Esophagus muscularis mucosa (tissue), 4 donors: ENCODE measurements around the gene SPATA18. TPM values are rescaled to one million over a fixed set of nuclear protein-coding genes. Genes with fewer than 3 reads are reported as not detected.

Experiments used
- DNase-seq: peaks from one replicate; pipeline ENCODE4 v3.0.0-alpha.2; 2017; ENCODE audit errors: extremely low spot score
- H3K27ac ChIP-seq, 4 donors: fragments of 200-600 bp; sonication (generic); replicated peaks in 1 of 4; 1 replicate in 3 of 4; 2 replicates in 1 of 4; pipeline ENCODE4 v1.5.1; 2016 to 2019; ENCODE audit warnings: mild to moderate bottlenecking in 1 of 4
- H3K27me3 ChIP-seq, 4 donors: fragments of 200-600 bp; sonication (generic); one replicate each; pipeline versions ENCODE4 v1.5.1 to v1.6.0; 2016 to 2019
- H3K36me3 ChIP-seq, 4 donors: fragments of 200-600 bp; sonication (generic); one replicate each; pipeline ENCODE4 v1.5.1; 2016 to 2019
- H3K4me1 ChIP-seq, 4 donors: fragments of 200-600 bp; sonication (generic); one replicate each; pipeline ENCODE4 v1.5.1; 2016 to 2019
- H3K4me3 ChIP-seq, 4 donors: fragments of 200-600 bp; sonication (generic); 1 replicate in 2 of 4; 2 replicates in 2 of 4; pipeline ENCODE4 v1.5.1; 2016 to 2019; ENCODE audit warnings: mild to moderate bottlenecking in 4 of 4, moderate library complexity in 1 of 4
- H3K9me3 ChIP-seq, 4 donors: fragments of 200-600 bp; sonication (generic); 1 replicate in 3 of 4; 2 replicates in 1 of 4; pipeline ENCODE4 v1.5.1; 2016 to 2019
- EP300 ChIP-seq: sonication (generic); formaldehyde crosslinking; IDR thresholded peaks from one replicate; pipeline ENCODE4 v1.6.1; 2017; ENCODE audit warnings: antibody characterized with exemption
- POLR2A ChIP-seq: fragments of 450-650 bp; IDR thresholded peaks from one replicate; pipeline ENCODE4 v1.6.1; 2017; ENCODE audit warnings: antibody characterized with exemption, moderate library complexity, mild to moderate bottlenecking, low read depth
- POLR2AphosphoS5 ChIP-seq, 2 donors: sonication (generic); formaldehyde crosslinking; IDR thresholded peaks; one replicate each; pipeline ENCODE4 v1.6.1; 2017; ENCODE audit warnings: antibody characterized with exemption in 2 of 2
- WGBS: methylation state at CpG from one replicate; pipeline ENCODE4 v1.1.5; 2018; 5-methylcytosine and 5-hydroxymethylcytosine counted together
- intact Hi-C: fragments of 100-400 bp; cut with DNase I; formaldehyde crosslinking; loops from one replicate; pipeline ENCODE4 v1.15.1; 2023
- total RNA-seq, 4 donors: library from RNA; depleted of rRNA; stranded (reverse); fragments of >200 nt; gene quantifications; one replicate each; pipeline versions ENCODE4 v1.1.0 to v1.2.1, GENCODE V29; 2016
- TF ChIP-seq, protein P1 (sequence below), 3 experiments: fragments of 200-600 bp in 2 of 3; fragments of 450-650 bp in 1 of 3; sonication (generic) in 2 of 3; IDR thresholded peaks; one replicate each; pipeline ENCODE4 v1.5.1; 2017 to 2019; ENCODE audit warnings: antibody characterized with exemption in 3 of 3, mild to moderate bottlenecking in 2 of 3, moderate library complexity in 1 of 3

The SPATA18 gene
- total RNA-seq, 4 donors from 2014 or later: 3.2 to 7.5 (median 5.4) TPM

DNA sequence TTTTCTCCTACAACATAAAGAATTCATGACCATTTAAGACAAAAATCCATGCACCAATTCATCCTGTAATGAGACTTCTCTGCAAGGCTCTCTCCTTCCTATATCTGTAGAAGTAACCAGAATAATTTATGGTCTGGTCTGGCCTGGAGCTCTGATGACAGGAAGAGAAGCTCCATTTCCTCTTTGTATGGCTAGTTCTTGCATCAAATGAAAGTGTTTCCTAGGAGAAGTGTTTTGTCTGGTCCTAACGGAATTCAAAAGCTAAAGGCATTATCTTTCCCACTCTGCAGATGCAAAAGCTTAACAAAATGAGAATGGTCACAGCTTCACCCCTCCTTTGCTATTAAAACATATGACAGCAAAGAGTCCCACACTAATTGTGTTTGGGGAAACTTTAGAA, 55.1 kb downstream of the SPATA18 start:
- no peak for DNase-seq
- H3K4me1 ChIP-seq: no peaks in the 10 kb centered on the region
- 56% methylated on average over 1 of the region's 1 CpG for WGBS
- intact Hi-C loops: loop anchor here (10.0 kb wide), 1 partner anchor 879 kb away; no protein-coding TSS in a partner anchor
- no peak overlapping the region for H3K27ac ChIP-seq
- no peaks in the 10 kb centered on the region for H3K36me3 ChIP-seq
- H3K27me3 ChIP-seq: no peaks in the 10 kb centered on the region
- H3K4me3 ChIP-seq: no peak overlapping the region
- TF ChIP-seq EP300: no peak
- no peak for TF ChIP-seq POLR2A
- TF ChIP-seq, protein P1, sequence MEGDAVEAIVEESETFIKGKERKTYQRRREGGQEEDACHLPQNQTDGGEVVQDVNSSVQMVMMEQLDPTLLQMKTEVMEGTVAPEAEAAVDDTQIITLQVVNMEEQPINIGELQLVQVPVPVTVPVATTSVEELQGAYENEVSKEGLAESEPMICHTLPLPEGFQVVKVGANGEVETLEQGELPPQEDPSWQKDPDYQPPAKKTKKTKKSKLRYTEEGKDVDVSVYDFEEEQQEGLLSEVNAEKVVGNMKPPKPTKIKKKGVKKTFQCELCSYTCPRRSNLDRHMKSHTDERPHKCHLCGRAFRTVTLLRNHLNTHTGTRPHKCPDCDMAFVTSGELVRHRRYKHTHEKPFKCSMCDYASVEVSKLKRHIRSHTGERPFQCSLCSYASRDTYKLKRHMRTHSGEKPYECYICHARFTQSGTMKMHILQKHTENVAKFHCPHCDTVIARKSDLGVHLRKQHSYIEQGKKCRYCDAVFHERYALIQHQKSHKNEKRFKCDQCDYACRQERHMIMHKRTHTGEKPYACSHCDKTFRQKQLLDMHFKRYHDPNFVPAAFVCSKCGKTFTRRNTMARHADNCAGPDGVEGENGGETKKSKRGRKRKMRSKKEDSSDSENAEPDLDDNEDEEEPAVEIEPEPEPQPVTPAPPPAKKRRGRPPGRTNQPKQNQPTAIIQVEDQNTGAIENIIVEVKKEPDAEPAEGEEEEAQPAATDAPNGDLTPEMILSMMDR (IDR thresholded peaks at IDR 0.05): no peak
- TF ChIP-seq POLR2AphosphoS5 (IDR thresholded peaks at IDR 0.05): no peak
- no peaks in the 10 kb centered on the region for H3K9me3 ChIP-seq

DNA sequence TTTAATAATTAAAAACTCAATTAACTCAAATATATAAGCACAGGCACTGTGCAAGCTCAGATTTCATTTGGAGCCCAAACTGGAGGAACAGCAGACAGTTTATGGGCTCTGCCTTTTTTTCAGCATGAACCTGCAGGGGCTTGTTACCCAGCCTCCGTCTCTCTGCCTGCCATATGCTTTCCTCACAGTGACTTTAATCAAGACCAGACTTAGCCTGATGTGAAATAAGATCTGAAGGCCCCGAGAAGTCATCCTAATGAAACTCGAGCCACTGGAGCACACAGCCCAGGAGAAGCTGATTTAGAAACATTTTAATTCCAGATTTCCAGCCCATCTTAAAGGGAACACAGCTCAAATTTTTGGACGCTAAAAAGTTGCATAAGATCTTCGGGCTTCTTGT, 55.6 kb downstream of the SPATA18 start:
- intact Hi-C loops: loop anchor here (10.0 kb wide), 1 partner anchor 878 kb away; no protein-coding TSS in a partner anchor
- TF ChIP-seq POLR2AphosphoS5 (IDR thresholded peaks at IDR 0.05) (no peak), POLR2A (no peak), EP300 (no peak)
- TF ChIP-seq, protein P1 (IDR thresholded peaks at IDR 0.05): no peak
- Histone ChIP-seq H3K4me1 (no peaks in the 10 kb centered on the region), H3K27me3 (no peaks in the 10 kb centered on the region), H3K27ac (no peak overlapping the region), H3K4me3 (no peak overlapping the region), H3K36me3 (no peaks in the 10 kb centered on the region), H3K9me3 (no peaks in the 10 kb centered on the region)
- DNase-seq: no peak
- 65% methylated on average over 5 of the region's 5 CpGs for WGBS

DNA sequence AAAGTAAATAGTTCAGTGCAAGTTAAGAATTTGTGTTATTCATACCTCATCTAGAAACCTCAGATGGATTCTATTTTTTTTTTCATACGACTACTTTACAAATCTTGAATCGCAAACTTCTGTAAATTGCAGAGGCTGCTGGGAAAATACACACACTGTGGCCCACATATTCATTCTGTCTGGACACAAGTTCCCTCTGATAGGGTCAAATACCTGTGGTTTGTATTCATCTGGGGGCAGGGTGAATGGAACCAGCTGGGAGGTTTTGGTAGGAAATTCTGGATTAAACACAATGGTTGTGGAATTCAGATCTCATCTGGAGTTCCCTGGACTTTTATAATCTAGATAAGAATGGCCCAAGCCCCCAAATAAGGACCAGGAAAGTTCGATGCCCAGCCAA, 56.2 kb downstream of the SPATA18 start:
- Histone ChIP-seq H3K27ac (no peak overlapping the region), H3K9me3 (no peaks in the 10 kb centered on the region), H3K36me3 (no peaks in the 10 kb centered on the region), H3K4me3 (no peak overlapping the region), H3K4me1 (no peaks in the 10 kb centered on the region), H3K27me3 (no peaks in the 10 kb centered on the region)
- TF ChIP-seq, protein P1 (IDR thresholded peaks at IDR 0.05): no peak
- TF ChIP-seq POLR2A (no peak), EP300 (no peak), POLR2AphosphoS5 (IDR thresholded peaks at IDR 0.05) (no peak)
- WGBS: 84% methylated on average over 3 of the region's 3 CpGs
- no peak for DNase-seq
- intact Hi-C loops: loop anchor here (10.0 kb wide), 1 partner anchor 877 kb away; no protein-coding TSS in a partner anchor

DNA sequence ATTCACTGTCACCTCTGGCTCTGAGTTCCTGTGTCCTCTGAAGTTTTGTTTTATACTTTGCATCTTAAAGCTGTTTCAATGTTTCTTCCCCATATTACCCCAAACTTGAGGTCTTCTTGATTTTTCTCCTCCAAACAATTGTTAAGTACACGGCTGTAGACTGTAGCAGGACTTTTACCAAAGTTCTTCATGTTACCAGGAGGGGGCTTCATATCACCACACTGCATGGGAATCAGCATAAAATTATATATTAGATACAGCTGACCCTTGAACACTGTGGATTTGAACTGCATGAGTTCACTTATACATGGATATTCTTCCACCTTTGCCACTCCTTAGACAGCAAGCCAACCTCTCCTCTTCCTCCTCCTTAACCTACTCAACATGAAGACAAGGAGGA, 56.6 kb downstream of the SPATA18 start:
- no peak overlapping the region for H3K4me3 ChIP-seq
- H3K4me1 ChIP-seq: no peaks in the 10 kb centered on the region
- H3K9me3 ChIP-seq: no peaks in the 10 kb centered on the region
- H3K27me3 ChIP-seq: no peaks in the 10 kb centered on the region
- no peaks in the 10 kb centered on the region for H3K36me3 ChIP-seq
- no peak overlapping the region for H3K27ac ChIP-seq
- 81% methylated on average over 1 of the region's 1 CpG for WGBS
- no peak for DNase-seq
- intact Hi-C loops: loop anchor here (10.0 kb wide), 1 partner anchor 877 kb away; no protein-coding TSS in a partner anchor
- TF ChIP-seq POLR2A (no peak), POLR2AphosphoS5 (IDR thresholded peaks at IDR 0.05) (no peak), EP300 (no peak)
- TF ChIP-seq, protein P1 (IDR thresholded peaks at IDR 0.05): no peak

DNA sequence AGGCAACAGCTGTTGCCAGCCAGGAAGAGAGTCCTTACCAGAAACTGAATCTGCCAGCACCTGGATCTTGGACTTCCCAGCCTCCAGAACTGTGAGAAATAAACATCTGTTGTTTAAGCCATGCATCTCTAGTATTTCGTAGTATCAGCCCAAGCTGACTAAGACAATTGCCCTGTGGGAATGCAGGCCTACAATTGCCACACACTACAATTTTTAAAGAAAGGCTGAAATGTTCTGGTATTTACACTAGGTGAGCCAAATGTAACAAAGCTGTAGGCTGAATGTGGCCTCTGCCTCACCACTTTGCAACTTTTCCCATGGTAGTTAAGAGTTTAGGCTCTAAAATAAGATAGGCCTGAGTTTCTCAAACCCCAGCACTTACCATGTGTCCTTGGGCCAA, 59.1 kb downstream of the SPATA18 start:
- Histone ChIP-seq H3K4me1 (no peaks in the 10 kb centered on the region), H3K27me3 (no peaks in the 10 kb centered on the region), H3K36me3 (no peaks in the 10 kb centered on the region), H3K9me3 (no peaks in the 10 kb centered on the region), H3K4me3 (no peak overlapping the region), H3K27ac (no peak overlapping the region)
- intact Hi-C loops: no loop called here
- WGBS: 92% methylated on average over 1 of the region's 1 CpG
- DNase-seq: no peak
- TF ChIP-seq, protein P1 (IDR thresholded peaks at IDR 0.05): no peak
- TF ChIP-seq EP300: no peak
- no peak for TF ChIP-seq POLR2A
- no peak for TF ChIP-seq POLR2AphosphoS5 (IDR thresholded peaks at IDR 0.05)
